ENCODE data around the gene P2RY8. TPM values are rescaled to one million over a fixed set of nuclear protein-coding genes. Genes with fewer than 3 reads are reported as not detected.
"Not testable (repeated sequence)": the region's sequence is repeated elsewhere in the genome, so short reads cannot be mapped to it uniquely, and the experiment has no call there.

Gene P2RY8
- total and polyA plus RNA-seq, 4 donors = 0.51 to 8.3 (median 4.4) TPM

GRCh38 chrX:1483843-1484637 is 52.9 kb downstream of the P2RY8 start:
- no peak overlapping the region for H3K27ac ChIP-seq (ENCODE audit: low read depth in 1 of 2, low read length in 1 of 2)
- 75 to 84% methylated on average over 15 of the region's 15 CpGs for WGBS, 2 donors

GRCh38 chrX:1482530-1482928 is 54.5 kb downstream of the P2RY8 start:
- H3K9me3 ChIP-seq (ENCODE audit: control insufficient read depth in 4 of 4, insufficient read depth in 3 of 4, low read length in 3 of 4); H3K36me3 ChIP-seq (ENCODE audit: control insufficient read depth in 4 of 4, insufficient read depth in 4 of 4, low read length in 4 of 4); H3K27me3 ChIP-seq (ENCODE audit: control insufficient read depth in 3 of 3, insufficient read depth in 3 of 3, low read length in 2 of 3); H3K4me3 ChIP-seq; DNase-seq; H3K4me1 ChIP-seq (ENCODE audit: control insufficient read depth in 5 of 5, insufficient read depth in 5 of 5, low read length in 5 of 5); H3K9ac ChIP-seq (ENCODE audit: insufficient read depth in 1 of 2, low read length in 2 of 2); ATAC-seq (ENCODE audit: insufficient read depth, low FRiP score): not testable (repeated sequence)
- WGBS, 2 donors = 86% methylated on average over 1 of the region's 2 CpGs; no CpG with 5 or more reads in 1 of the 2 donors
- peak overlapping the region in 1 of 2 donors; percentile 60 for H3K27ac ChIP-seq (ENCODE audit: low read depth in 1 of 2, low read length in 1 of 2)

More at GRCh38 chrX:1483843-1484637, 52.9 kb downstream of the P2RY8 start:
- Histone ChIP-seq H3K36me3 (ENCODE audit: control insufficient read depth in 4 of 4, insufficient read depth in 4 of 4, low read length in 4 of 4) (no peaks in the 10 kb centered on the region), H3K27me3 (ENCODE audit: control insufficient read depth in 3 of 3, insufficient read depth in 3 of 3, low read length in 2 of 3) (no peaks in the 10 kb centered on the region), H3K9me3 (ENCODE audit: control insufficient read depth in 4 of 4, insufficient read depth in 3 of 4, low read length in 3 of 4) (peaks cover 0 to 8% (median 2%) of the 10 kb centered on the region in 4 donors), H3K9ac (ENCODE audit: insufficient read depth in 1 of 2, low read length in 2 of 2) (no peak overlapping the region), H3K4me3 (no peak overlapping the region), H3K4me1 (ENCODE audit: control insufficient read depth in 5 of 5, insufficient read depth in 5 of 5, low read length in 5 of 5) (peaks cover 0 to 11% (median 0%) of the 10 kb centered on the region in 5 donors)
- TF ChIP-seq CTCF (IDR thresholded peaks at IDR 0.05; ENCODE audit: control extremely low read depth, extremely low read depth) = no peak
- ATAC-seq (ENCODE audit: insufficient read depth, low FRiP score) = no peak
- no peak for DNase-seq

- Histone ChIP-seq H3K9me3 (ENCODE audit: control insufficient read depth in 4 of 4, insufficient read depth in 3 of 4, low read length in 3 of 4) (peaks cover 0 to 8% (median 2%) of the 10 kb centered on the region in 4 donors), H3K4me1 (ENCODE audit: control insufficient read depth in 5 of 5, insufficient read depth in 5 of 5, low read length in 5 of 5) (peaks cover 0 to 6% (median 0%) of the 10 kb centered on the region in 5 donors), H3K4me3 (no peak overlapping the region), H3K27me3 (ENCODE audit: control insufficient read depth in 3 of 3, insufficient read depth in 3 of 3, low read length in 2 of 3) (no peaks in the 10 kb centered on the region), H3K9ac (ENCODE audit: insufficient read depth in 1 of 2, low read length in 2 of 2) (no peak overlapping the region), H3K27ac (ENCODE audit: low read depth in 1 of 2, low read length in 1 of 2) (peak overlapping the region; percentile 60 to 84), H3K36me3 (ENCODE audit: control insufficient read depth in 4 of 4, insufficient read depth in 4 of 4, low read length in 4 of 4) (no peaks in the 10 kb centered on the region)
- no peak for TF ChIP-seq CTCF (IDR thresholded peaks at IDR 0.05; ENCODE audit: control extremely low read depth, extremely low read depth)
- peak; percentile 52 to 77 (median 61) for DNase-seq
- ATAC-seq (ENCODE audit: insufficient read depth, low FRiP score) = peak; percentile 89
- WGBS, 2 donors = 3 to 9% methylated on average over 26 of the region's 26 CpGs
Observed at GRCh38 chrX:1481636-1482529, 55.1 kb downstream of the P2RY8 start.
